ENCODE measurements around the gene COL6A1.

GRCh38 chr21:45969921-45970673, 11.5 kb upstream of the COL6A1 start:
- no peak for TF ChIP-seq CTCF (conservative IDR thresholded peaks at IDR 0.05; ENCODE audit: low read length)
- TF ChIP-seq EZH2phosphoT487 (IDR thresholded peaks at IDR 0.05; ENCODE audit: borderline replicate concordance, low read depth, low read length): no peak
